ENCODE data around the gene PGA5. TPM values are rescaled to one million over a fixed set of nuclear protein-coding genes. Genes with fewer than 3 reads are reported as not detected.
"Not testable (repeated sequence)": the region's sequence is repeated elsewhere in the genome, so short reads cannot be mapped to it uniquely, and the experiment has no call there.

The PGA5 gene
- total RNA-seq (ENCODE audit: low replicate concordance) = 0.62 and 2.9 TPM in 2 replicates
- long read RNA-seq, partial matches to known transcripts = 0 of 3 reads
- long read RNA-seq, other reads (novel, unspliced or antisense) = 0 of 3 reads

DNA sequence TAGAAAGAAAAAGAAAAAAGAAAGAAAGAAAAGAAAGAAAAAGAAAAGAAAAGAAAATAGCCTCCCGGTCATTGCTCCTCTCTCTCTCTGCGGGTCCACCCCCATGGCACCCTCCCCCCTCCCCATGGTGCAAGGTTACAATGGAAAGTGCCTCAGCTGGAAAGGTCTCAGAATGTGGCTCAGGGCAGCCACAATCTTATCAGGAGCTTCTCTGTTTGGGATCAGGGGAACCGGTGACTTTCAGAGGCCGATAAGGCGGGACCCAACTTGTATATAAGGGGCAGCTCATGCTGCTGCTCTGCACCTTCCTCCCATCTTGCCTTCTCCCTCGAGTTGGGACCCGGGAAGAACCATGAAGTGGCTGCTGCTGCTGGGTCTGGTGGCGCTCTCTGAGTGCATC is at the start of gene PGA5:
Gene PGA5, plus strand, starts transcription at position 301 of the 400 bp plus-strand sequence. Its CDS starts 52 bp downstream, at position 353.
- DNase-seq (ENCODE audit: extremely low spot score, unreplicated experiment); H3K27ac Mint-ChIP-seq; H3K4me3 Mint-ChIP-seq; H3K27me3 Mint-ChIP-seq; H3K9me3 Mint-ChIP-seq; H3K36me3 Mint-ChIP-seq; H3K4me1 Mint-ChIP-seq (ENCODE audit: unreplicated experiment): not testable (repeated sequence)

DNA sequence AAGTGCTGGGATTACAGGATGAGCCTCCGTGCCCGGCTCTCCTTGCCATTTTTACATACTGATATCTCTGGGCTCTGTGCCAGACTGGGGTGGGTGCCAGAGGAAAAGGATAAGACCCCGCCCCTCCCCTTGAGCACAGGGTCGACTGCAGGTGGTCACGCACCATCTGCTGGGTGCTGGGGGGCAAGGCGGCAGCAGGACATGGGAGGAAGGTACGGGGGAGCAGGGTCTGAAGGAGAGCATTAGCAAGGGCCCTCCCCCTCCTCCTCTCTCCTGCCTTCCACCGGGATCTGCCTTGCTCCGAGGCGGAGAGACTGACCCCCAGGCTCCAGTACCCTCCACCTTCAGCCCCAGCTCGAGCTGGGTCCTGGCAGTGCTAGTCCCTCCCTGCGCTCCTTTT is 47.4 kb upstream of the PGA5 start:
- DNase-seq (ENCODE audit: extremely low spot score, unreplicated experiment) = no peak
- no peaks in the 10 kb centered on the region for H3K9me3 Mint-ChIP-seq
- no peaks in the 10 kb centered on the region for H3K36me3 Mint-ChIP-seq
- TF ChIP-seq, protein P1, sequence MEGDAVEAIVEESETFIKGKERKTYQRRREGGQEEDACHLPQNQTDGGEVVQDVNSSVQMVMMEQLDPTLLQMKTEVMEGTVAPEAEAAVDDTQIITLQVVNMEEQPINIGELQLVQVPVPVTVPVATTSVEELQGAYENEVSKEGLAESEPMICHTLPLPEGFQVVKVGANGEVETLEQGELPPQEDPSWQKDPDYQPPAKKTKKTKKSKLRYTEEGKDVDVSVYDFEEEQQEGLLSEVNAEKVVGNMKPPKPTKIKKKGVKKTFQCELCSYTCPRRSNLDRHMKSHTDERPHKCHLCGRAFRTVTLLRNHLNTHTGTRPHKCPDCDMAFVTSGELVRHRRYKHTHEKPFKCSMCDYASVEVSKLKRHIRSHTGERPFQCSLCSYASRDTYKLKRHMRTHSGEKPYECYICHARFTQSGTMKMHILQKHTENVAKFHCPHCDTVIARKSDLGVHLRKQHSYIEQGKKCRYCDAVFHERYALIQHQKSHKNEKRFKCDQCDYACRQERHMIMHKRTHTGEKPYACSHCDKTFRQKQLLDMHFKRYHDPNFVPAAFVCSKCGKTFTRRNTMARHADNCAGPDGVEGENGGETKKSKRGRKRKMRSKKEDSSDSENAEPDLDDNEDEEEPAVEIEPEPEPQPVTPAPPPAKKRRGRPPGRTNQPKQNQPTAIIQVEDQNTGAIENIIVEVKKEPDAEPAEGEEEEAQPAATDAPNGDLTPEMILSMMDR (conservative IDR thresholded peaks at IDR 0.05) = no peak
- H3K27me3 Mint-ChIP-seq = peaks cover 3% of the 10 kb centered on the region
- H3K4me3 Mint-ChIP-seq = no peak overlapping the region
- H3K27ac Mint-ChIP-seq = no peak overlapping the region
- no peaks in the 10 kb centered on the region for H3K4me1 Mint-ChIP-seq (ENCODE audit: unreplicated experiment)

DNA sequence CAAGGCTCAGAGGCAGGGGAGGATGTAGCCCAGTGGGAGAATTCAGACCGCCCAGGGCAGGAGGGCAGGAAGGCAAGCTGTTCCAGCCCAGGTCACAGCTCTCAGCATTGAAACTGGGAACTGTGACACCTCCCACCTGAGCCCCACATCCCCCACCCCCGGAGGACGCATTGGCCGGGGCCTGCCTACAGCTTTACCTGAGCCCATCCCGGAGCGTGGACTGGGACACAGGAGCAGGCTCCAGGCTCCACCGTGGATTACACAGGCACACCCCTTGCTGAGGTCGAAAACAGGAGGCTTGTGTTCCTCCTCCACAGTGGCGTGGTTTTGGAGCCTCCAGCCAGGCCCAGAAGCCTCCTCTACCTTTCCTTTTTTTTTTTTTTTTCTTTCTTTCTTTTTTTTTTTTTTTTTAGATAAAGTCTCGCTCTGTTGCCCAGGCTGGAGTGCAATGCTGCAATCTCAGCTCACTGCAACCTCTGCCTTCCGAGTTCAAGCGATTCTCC is 46.8 kb upstream of the PGA5 start:
- Mint-ChIP-seq H3K9me3 (no peaks in the 10 kb centered on the region), H3K27me3 (peaks cover 3% of the 10 kb centered on the region), H3K27ac (no peak overlapping the region), H3K4me1 (ENCODE audit: unreplicated experiment) (no peaks in the 10 kb centered on the region), H3K4me3 (no peak overlapping the region), H3K36me3 (no peaks in the 10 kb centered on the region)
- TF ChIP-seq, protein P1 (conservative IDR thresholded peaks at IDR 0.05) = no peak
- DNase-seq (ENCODE audit: extremely low spot score, unreplicated experiment) = no peak

DNA sequence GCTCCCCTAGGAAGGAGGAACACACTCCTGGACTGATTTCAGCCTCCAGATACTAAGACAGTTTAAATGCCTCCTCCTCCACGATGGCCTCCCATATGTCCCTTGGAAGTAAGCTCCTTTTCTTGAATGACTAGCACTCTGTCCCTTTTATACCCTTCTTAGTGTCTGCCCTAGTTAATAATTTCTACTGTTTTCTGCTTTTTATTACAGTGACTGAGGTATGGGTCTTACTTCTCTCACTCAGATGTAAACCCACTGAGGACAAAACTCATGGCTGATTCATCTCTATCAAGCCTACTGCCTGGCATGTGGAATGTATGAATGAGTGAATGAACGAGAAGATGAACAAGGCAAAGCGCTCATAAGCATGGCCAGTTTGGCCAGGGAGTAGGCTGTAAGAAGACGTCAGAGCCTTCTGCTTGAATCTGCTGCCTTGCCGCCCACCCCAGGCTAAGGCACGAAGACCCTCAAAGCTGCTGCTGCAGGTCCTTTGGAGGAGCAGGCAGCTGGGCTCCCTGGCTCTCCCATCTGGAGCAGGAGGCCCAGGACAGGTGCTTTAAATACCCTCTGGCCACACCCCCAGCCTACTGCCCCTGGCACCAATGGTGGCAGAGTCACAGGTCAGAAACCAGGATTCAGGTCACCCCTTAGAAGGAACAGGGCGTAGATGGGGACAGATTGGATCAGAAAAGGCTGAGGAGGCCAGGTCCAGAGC is 45.8 kb upstream of the PGA5 start:
- Mint-ChIP-seq H3K4me1 (ENCODE audit: unreplicated experiment) (no peaks in the 10 kb centered on the region), H3K36me3 (no peaks in the 10 kb centered on the region), H3K27me3 (peaks cover 3% of the 10 kb centered on the region), H3K4me3 (no peak overlapping the region), H3K9me3 (no peaks in the 10 kb centered on the region), H3K27ac (no peak overlapping the region)
- no peak for DNase-seq (ENCODE audit: extremely low spot score, unreplicated experiment)
- TF ChIP-seq, protein P1 (conservative IDR thresholded peaks at IDR 0.05) = no peak

DNA sequence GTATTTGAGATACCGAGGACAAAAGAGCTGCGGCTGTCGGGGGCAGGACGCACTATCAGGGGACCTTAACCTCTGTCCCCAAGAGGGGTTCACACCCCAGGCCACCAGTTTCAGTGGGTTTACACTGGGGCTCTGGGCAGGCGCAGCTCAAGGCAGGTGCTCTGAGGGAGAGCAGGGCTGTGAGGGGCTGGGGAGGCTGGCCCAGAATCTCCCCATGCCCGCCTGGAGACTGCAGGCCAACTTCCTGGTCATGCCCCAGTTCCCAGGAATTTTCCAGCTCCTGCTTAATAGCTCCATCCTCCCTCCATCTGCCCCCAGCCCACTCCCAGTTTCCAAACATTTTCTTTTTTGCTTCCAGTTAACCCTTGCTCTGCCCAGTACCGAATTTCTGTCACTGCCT is 45.3 kb upstream of the PGA5 start:
- TF ChIP-seq, protein P1 (conservative IDR thresholded peaks at IDR 0.05) = no peak
- no peak for DNase-seq (ENCODE audit: extremely low spot score, unreplicated experiment)
- Mint-ChIP-seq H3K9me3 (no peaks in the 10 kb centered on the region), H3K36me3 (no peaks in the 10 kb centered on the region), H3K4me3 (no peak overlapping the region), H3K4me1 (ENCODE audit: unreplicated experiment) (no peaks in the 10 kb centered on the region), H3K27me3 (peaks cover 6% of the 10 kb centered on the region), H3K27ac (no peak overlapping the region)

DNA sequence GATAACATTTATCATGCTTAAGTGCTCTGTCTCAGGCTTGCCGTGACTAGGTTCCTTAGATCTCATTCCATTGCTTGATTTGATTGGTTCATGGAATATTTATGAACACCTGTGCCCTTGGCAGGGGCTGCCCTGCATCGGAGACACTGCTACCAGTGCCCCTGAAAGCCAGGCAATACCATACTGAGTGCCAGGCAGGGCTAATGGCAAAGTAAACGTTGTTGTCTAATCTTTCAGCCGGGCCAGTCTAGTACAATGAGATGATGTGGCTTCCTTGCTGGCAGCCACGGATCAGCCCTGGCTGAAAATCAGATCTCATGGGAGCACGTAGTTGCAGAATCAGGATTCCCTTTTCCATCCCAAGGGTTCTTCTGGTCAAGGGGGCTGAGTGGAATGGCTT is 42.6 kb upstream of the PGA5 start:
- peaks cover 16% of the 10 kb centered on the region for H3K27me3 Mint-ChIP-seq
- no peak for DNase-seq (ENCODE audit: extremely low spot score, unreplicated experiment)
- H3K4me3 Mint-ChIP-seq = no peak overlapping the region
- no peak overlapping the region for H3K27ac Mint-ChIP-seq
- no peaks in the 10 kb centered on the region for H3K36me3 Mint-ChIP-seq
- no peaks in the 10 kb centered on the region for H3K4me1 Mint-ChIP-seq (ENCODE audit: unreplicated experiment)
- TF ChIP-seq, protein P1 (conservative IDR thresholded peaks at IDR 0.05) = no peak
- no peaks in the 10 kb centered on the region for H3K9me3 Mint-ChIP-seq
